WERI-Rb-1 (cell line): ENCODE measurements around the gene CTSK.
"Not testable (repeated sequence)": the region's sequence is repeated elsewhere in the genome, so short reads cannot be mapped to it uniquely, and the experiment has no call there.

ENCODE experiments used
- DNase-seq: peaks from one replicate; pipeline ENCODE4 v3.0.0-alpha.2; 2020
- H3K27ac ChIP-seq: fragments of 250-450 bp; sonication (Bioruptor Pico); 2 replicates; pipeline ENCODE4 v1.5.1; 2020; ENCODE audit warnings: mild to moderate bottlenecking, moderate library complexity
- H3K27me3 ChIP-seq: fragments of 250-450 bp; sonication (Bioruptor Pico); 2 replicates; pipeline ENCODE4 v1.5.1; 2021; ENCODE audit warnings: mild to moderate bottlenecking, low read depth, moderate library complexity; ENCODE audit not compliant: insufficient read depth, severe bottlenecking
- H3K36me3 ChIP-seq: fragments of 250-450 bp; sonication (Bioruptor Pico); 2 replicates; pipeline ENCODE4 v1.5.1; 2020; ENCODE audit warnings: mild to moderate bottlenecking, moderate library complexity
- H3K4me3 ChIP-seq: 2 replicates; pipeline ENCODE4 v1.5.1; 2011; ENCODE audit warnings: low read depth, mild to moderate bottlenecking, control low read depth, low read length
- H3K9me3 ChIP-seq: fragments of 250-450 bp; sonication (Bioruptor Pico); 2 replicates; pipeline ENCODE4 v1.5.1; 2021; ENCODE audit warnings: mild to moderate bottlenecking, moderate library complexity; ENCODE audit not compliant: severe bottlenecking
- CTCF ChIP-seq: IDR thresholded peaks from 2 replicates; pipeline ENCODE4 v1.5.1; 2011; ENCODE audit warnings: low read depth, mild to moderate bottlenecking, control low read depth, inconsistent platforms, low read length

The CTSK gene

GRCh38 chr1:150796374-150796773 is 11.7 kb downstream of the CTSK start:
- TF ChIP-seq CTCF: no peak
- Histone ChIP-seq H3K4me3 (no peak overlapping the region), H3K9me3 (no peaks in the 10 kb centered on the region), H3K27me3 (no peaks in the 10 kb centered on the region), H3K36me3 (no peaks in the 10 kb centered on the region), H3K27ac (no peak overlapping the region)
- no peak for DNase-seq

GRCh38 chr1:150793778-150794177 is 14.3 kb downstream of the CTSK start:
- not testable (repeated sequence) for DNase-seq, H3K27me3 ChIP-seq, H3K27ac ChIP-seq, H3K36me3 ChIP-seq, H3K4me3 ChIP-seq, H3K9me3 ChIP-seq

DNA sequence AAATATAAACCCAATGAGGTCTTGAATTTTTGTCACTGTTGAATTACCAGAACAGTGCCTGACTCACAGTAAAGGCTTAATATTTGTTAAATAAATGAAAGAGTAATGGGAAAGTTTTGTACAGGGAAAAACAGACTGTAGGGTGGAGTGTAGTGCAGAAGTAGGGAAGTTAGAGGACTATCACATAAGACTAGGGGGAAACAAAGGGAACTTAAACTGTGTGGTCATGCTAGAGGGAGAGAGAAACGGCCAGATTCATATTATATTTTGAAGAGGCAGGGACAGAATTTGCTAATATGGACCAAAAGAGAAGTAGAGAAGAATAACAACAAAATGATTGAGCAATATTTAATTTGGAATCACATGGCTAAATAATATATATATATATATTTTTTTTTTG is 14.8 kb downstream of the CTSK start:
- Histone ChIP-seq H3K4me3 (no peak overlapping the region), H3K27ac (no peak overlapping the region), H3K9me3 (no peaks in the 10 kb centered on the region), H3K27me3 (no peaks in the 10 kb centered on the region), H3K36me3 (no peaks in the 10 kb centered on the region)
- no peak for DNase-seq
- TF ChIP-seq CTCF: no peak

DNA sequence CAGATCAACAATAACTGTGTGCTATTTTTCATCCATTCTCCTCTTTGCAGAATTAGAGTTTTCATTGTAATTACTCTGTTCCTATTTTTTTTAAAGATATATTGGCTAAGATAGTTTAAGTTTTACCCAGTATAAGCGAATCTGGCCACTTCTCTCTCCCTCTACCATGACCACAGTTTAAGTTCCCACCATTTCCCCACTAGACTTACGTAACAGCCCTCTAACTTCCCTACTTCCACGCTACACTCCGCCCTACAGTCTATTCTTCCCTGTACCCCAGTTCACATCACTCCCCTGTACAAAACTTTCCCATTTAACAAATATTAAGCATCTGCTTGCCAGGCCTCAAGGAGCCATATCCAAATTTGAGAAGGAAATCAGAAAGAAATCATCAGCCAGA is 16.5 kb downstream of the CTSK start:
- DNase-seq: no peak
- TF ChIP-seq CTCF: no peak
- H3K4me3 ChIP-seq: no peak overlapping the region

DNA sequence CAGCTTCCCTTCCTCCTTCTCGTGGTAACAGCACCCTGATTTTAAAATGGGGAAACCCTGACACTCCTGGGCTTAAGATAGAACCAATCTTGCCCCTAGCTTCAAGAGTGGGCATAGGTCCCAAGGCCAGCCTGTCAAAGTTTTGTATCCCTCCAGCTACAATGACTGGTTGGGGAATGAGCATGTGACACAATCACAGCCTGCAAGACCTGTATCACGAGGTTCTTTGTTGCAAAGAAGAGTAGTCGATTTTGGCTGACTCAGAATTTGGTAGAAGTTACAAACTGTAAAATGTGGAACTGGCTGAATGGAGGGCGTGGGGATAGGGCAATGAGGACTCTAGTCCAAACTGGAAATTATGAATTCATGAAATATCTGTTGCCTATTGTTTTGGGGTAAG is 18.7 kb downstream of the CTSK start:
- no peaks in the 10 kb centered on the region for H3K9me3 ChIP-seq
- DNase-seq: no peak
- no peak overlapping the region for H3K4me3 ChIP-seq
- no peaks in the 10 kb centered on the region for H3K27me3 ChIP-seq
- TF ChIP-seq CTCF: no peak
- H3K36me3 ChIP-seq: no peaks in the 10 kb centered on the region
- no peak overlapping the region for H3K27ac ChIP-seq

More for the DNA sequence above, 16.5 kb downstream of the CTSK start:
- H3K27me3 ChIP-seq: no peaks in the 10 kb centered on the region
- H3K27ac ChIP-seq: no peak overlapping the region
- H3K9me3 ChIP-seq: no peaks in the 10 kb centered on the region
- H3K36me3 ChIP-seq: no peaks in the 10 kb centered on the region

- no peak for TF ChIP-seq CTCF
- Histone ChIP-seq H3K27ac (no peak overlapping the region), H3K27me3 (no peaks in the 10 kb centered on the region), H3K36me3 (no peaks in the 10 kb centered on the region), H3K4me3 (no peak overlapping the region), H3K9me3 (no peaks in the 10 kb centered on the region)
- no peak for DNase-seq
Measured at GRCh38 chr1:150788946-150789345, 19.1 kb downstream of the CTSK start.
